IMR-90 (cell line): ENCODE data around the gene B4GALT5.

ENCODE experiments used
- BHLHE40 ChIP-seq: fragments of 150-350 bp; IDR thresholded peaks from 2 replicates; pipeline ENCODE4 v1.6.1; 2016; ENCODE audit warnings: mild to moderate bottlenecking, low read depth, low read length
- CHD1 ChIP-seq: IDR thresholded peaks from 2 replicates; pipeline ENCODE4 v1.6.1; 2012; ENCODE audit warnings: low read depth, low read length, improper control_type of control experiment
- MXI1 ChIP-seq: IDR thresholded peaks from 2 replicates; pipeline ENCODE4 v1.6.1; 2012; ENCODE audit warnings: low read depth, mild to moderate bottlenecking, low read length, moderate library complexity, borderline replicate concordance
- POLR2A ChIP-seq: IDR thresholded peaks from 2 replicates; pipeline ENCODE4 v1.6.1; 2012; ENCODE audit warnings: mild to moderate bottlenecking, low read depth, low read length
- RCOR1 ChIP-seq: IDR thresholded peaks from 2 replicates; pipeline ENCODE4 v1.6.1; 2012; ENCODE audit warnings: mild to moderate bottlenecking, low read length, improper control_type of control experiment; ENCODE audit not compliant: insufficient replicate concordance
- USF2 ChIP-seq: fragments of 150-350 bp; IDR thresholded peaks from 2 replicates; pipeline ENCODE4 v1.6.1; 2017; ENCODE audit warnings: mild to moderate bottlenecking, antibody characterized with exemption, low read length, low read depth
- TF ChIP-seq, protein P1 (sequence below): conservative IDR thresholded peaks from 2 replicates; pipeline ENCODE4 v1.5.1; 2012; ENCODE audit warnings: mild to moderate bottlenecking, low read depth, low read length, improper control_type of control experiment

- TF ChIP-seq, protein P1, sequence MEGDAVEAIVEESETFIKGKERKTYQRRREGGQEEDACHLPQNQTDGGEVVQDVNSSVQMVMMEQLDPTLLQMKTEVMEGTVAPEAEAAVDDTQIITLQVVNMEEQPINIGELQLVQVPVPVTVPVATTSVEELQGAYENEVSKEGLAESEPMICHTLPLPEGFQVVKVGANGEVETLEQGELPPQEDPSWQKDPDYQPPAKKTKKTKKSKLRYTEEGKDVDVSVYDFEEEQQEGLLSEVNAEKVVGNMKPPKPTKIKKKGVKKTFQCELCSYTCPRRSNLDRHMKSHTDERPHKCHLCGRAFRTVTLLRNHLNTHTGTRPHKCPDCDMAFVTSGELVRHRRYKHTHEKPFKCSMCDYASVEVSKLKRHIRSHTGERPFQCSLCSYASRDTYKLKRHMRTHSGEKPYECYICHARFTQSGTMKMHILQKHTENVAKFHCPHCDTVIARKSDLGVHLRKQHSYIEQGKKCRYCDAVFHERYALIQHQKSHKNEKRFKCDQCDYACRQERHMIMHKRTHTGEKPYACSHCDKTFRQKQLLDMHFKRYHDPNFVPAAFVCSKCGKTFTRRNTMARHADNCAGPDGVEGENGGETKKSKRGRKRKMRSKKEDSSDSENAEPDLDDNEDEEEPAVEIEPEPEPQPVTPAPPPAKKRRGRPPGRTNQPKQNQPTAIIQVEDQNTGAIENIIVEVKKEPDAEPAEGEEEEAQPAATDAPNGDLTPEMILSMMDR, result no peak
- TF ChIP-seq CHD1 (no peak), RCOR1 (no peak), MXI1 (no peak), BHLHE40 (no peak), USF2 (no peak), POLR2A (no peak)
Measured at GRCh38 chr20:49630396-49630951, 83.2 kb downstream of the B4GALT5 start.
